WTC11 (cell line): ENCODE measurements around the gene LRRK2.

Experiments
- EMX1 ChIP-seq: fragments of 250-450 bp; sonication (Bioruptor Pico); IDR thresholded peaks from 2 replicates; pipeline ENCODE4 v1.8.0; 2021; ENCODE audit warnings: mild to moderate bottlenecking
- TF ChIP-seq, protein P1 (sequence below): sonication (generic); formaldehyde crosslinking; IDR thresholded peaks from 2 replicates; pipeline ENCODE4 v1.8.1; 2022; ENCODE audit warnings: low read depth, mild to moderate bottlenecking, moderate library complexity, missing genetic modification reagents, borderline replicate concordance
- TF ChIP-seq, protein P2 (sequence below): sonication (generic); formaldehyde crosslinking; conservative IDR thresholded peaks from 2 replicates; pipeline ENCODE4 v1.8.1; 2022; ENCODE audit warnings: mild to moderate bottlenecking, missing genetic modification reagents

DNA sequence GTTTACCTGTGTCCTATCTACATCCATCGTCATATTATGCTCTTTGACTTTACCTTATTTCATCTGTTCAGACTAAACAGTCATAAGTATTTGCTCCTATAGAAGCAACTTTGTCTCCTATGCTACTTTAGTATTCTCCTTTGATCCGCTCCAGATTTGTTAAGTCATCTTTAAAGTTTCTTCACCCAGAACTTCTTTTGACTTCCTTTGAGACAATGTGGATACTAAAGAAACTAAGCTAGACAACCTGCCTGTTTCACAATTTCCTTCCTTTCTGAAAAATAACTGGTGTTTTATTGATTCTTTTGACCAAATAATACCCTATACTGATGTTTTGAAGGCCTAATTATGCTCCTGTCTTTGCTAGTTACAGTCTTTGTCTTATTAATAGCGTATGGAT lies 30.0 kb upstream of the LRRK2 start:
- TF ChIP-seq, protein P1, sequence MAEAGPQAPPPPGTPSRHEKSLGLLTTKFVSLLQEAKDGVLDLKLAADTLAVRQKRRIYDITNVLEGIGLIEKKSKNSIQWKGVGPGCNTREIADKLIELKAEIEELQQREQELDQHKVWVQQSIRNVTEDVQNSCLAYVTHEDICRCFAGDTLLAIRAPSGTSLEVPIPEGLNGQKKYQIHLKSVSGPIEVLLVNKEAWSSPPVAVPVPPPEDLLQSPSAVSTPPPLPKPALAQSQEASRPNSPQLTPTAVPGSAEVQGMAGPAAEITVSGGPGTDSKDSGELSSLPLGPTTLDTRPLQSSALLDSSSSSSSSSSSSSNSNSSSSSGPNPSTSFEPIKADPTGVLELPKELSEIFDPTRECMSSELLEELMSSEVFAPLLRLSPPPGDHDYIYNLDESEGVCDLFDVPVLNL (CRISPR knock-in tag), result no peak
- no peak for TF ChIP-seq EMX1 (CRISPR knock-in tag)
- TF ChIP-seq, protein P2, sequence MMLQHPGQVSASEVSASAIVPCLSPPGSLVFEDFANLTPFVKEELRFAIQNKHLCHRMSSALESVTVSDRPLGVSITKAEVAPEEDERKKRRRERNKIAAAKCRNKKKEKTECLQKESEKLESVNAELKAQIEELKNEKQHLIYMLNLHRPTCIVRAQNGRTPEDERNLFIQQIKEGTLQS (CRISPR knock-in tag), result no peak
